SU-DHL-6 (cell line): Measurements from ENCODE around the gene DYNC1LI2.

Experiments
- EZH2phosphoT487 ChIP-seq: fragments of 200-600 bp; sonication (generic), shearing (Covaris generic); conservative IDR thresholded peaks from 2 replicates; pipeline ENCODE4 v1.6.1; 2018; ENCODE audit warnings: mild to moderate bottlenecking, antibody characterized with exemption, low read length, moderate library complexity, mixed read lengths
- TF ChIP-seq, protein P1 (sequence below): fragments of 200-600 bp; sonication (generic); IDR thresholded peaks from one replicate; pipeline ENCODE4 v1.5.1; 2017; ENCODE audit warnings: antibody characterized with exemption, mild to moderate bottlenecking, low read length, moderate library complexity; ENCODE audit not compliant: insufficient read depth, poor library complexity, severe bottlenecking

DNA sequence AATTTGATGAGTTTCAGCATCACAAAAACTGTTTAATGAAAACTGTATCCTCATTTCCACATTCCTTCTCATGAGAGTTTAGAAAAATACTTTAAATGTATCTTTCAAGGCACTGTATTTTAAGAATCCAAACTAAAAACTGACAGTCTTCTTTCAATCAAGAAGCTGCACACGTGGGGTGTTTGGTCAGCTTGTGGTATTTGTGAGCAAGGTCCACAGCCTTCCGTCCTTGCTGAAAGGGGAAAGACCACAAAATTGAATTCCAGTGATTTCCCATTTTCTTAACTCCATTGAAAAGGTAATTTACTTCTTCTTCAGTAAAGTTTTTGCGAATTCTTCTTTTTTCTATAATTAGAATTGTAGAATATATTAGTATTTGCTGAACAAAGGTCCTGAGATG, 3.4 kb upstream of the DYNC1LI2 start:
- TF ChIP-seq, protein P1, sequence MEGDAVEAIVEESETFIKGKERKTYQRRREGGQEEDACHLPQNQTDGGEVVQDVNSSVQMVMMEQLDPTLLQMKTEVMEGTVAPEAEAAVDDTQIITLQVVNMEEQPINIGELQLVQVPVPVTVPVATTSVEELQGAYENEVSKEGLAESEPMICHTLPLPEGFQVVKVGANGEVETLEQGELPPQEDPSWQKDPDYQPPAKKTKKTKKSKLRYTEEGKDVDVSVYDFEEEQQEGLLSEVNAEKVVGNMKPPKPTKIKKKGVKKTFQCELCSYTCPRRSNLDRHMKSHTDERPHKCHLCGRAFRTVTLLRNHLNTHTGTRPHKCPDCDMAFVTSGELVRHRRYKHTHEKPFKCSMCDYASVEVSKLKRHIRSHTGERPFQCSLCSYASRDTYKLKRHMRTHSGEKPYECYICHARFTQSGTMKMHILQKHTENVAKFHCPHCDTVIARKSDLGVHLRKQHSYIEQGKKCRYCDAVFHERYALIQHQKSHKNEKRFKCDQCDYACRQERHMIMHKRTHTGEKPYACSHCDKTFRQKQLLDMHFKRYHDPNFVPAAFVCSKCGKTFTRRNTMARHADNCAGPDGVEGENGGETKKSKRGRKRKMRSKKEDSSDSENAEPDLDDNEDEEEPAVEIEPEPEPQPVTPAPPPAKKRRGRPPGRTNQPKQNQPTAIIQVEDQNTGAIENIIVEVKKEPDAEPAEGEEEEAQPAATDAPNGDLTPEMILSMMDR, result no peak
- no peak for TF ChIP-seq EZH2phosphoT487
